GM18505 (cell line): Measurements from ENCODE around the gene RNASEH1.

Source experiments
- ATAC-seq: cut with Tn5 transposase; IDR thresholded peaks from one replicate; pipeline ENCODE4 v1.9.1; 2021; ENCODE audit not compliant: unreplicated experiment
- POLR2A ChIP-seq: IDR thresholded peaks from 4 replicates; pipeline ENCODE4 v1.6.1; 2011; ENCODE audit warnings: borderline replicate concordance; ENCODE audit not compliant: insufficient read depth, insufficient read length; ENCODE audit errors: extremely low read depth

RNASEH1 gene

GRCh38 chr2:3598912-3599854, 41.0 kb upstream of the RNASEH1 start:
- TF ChIP-seq POLR2A = no peak
- no peak for ATAC-seq

GRCh38 chr2:3598197-3598910, 40.2 kb upstream of the RNASEH1 start:
- no peak for ATAC-seq

GRCh38 chr2:3597567-3597966, 39.4 kb upstream of the RNASEH1 start:
- TF ChIP-seq POLR2A = no peak

More at GRCh38 chr2:3598197-3598910, 40.2 kb upstream of the RNASEH1 start:
- no peak for TF ChIP-seq POLR2A

GRCh38 chr2:3596901-3597417, 38.8 kb upstream of the RNASEH1 start:
- TF ChIP-seq POLR2A = no peak
- no peak for ATAC-seq

More at GRCh38 chr2:3597567-3597966, 39.4 kb upstream of the RNASEH1 start:
- no peak for ATAC-seq

- ATAC-seq = peak; percentile 82
- no peak for TF ChIP-seq POLR2A
These were observed 37.9 kb upstream of the RNASEH1 start for GRCh38 chr2:3595985-3596384.

GRCh38 chr2:3595404-3595803, 37.3 kb upstream of the RNASEH1 start:
- no peak for ATAC-seq
- TF ChIP-seq POLR2A = no peak

GRCh38 chr2:3594493-3595281, 36.6 kb upstream of the RNASEH1 start, which contains the start of gene COLEC11:
Gene COLEC11, plus strand, starts transcription at chr2:3595112. Its CDS starts 9,229 bp downstream, at chr2:3604341.
- ATAC-seq = no peak
- TF ChIP-seq POLR2A = no peak

- no peak for ATAC-seq
- no peak for TF ChIP-seq POLR2A
These were observed 31.0 kb upstream of the RNASEH1 start for GRCh38 chr2:3589086-3589485.

GRCh38 chr2:3588084-3588483, 30.0 kb upstream of the RNASEH1 start:
- ATAC-seq = no peak
- no peak for TF ChIP-seq POLR2A

GRCh38 chr2:3587432-3587831, 29.3 kb upstream of the RNASEH1 start:
- TF ChIP-seq POLR2A = no peak
- no peak for ATAC-seq

GRCh38 chr2:3587021-3587420, 28.9 kb upstream of the RNASEH1 start:
- no peak for ATAC-seq
- TF ChIP-seq POLR2A = no peak

GRCh38 chr2:3586220-3586619, 28.1 kb upstream of the RNASEH1 start:
- no peak for ATAC-seq
- TF ChIP-seq POLR2A = no peak
